ENCODE measurements around the gene ITPR2.
"Not testable (repeated sequence)": the region's sequence is repeated elsewhere in the genome, so short reads cannot be mapped to it uniquely, and the experiment has no call there.

The ITPR2 gene

GRCh38 chr12:26614011-26614616 is 218.9 kb downstream of the ITPR2 start:
- FAIRE-seq, result no peak

GRCh38 chr12:26612203-26612602 is 220.8 kb downstream of the ITPR2 start:
- FAIRE-seq, result no peak

- FAIRE-seq, result no peak
These were observed 221.4 kb downstream of the ITPR2 start for GRCh38 chr12:26611598-26611997.

- FAIRE-seq, result no peak
These were observed 222.2 kb downstream of the ITPR2 start for GRCh38 chr12:26610774-26611173.

GRCh38 chr12:26609986-26610385 is 223.0 kb downstream of the ITPR2 start:
- no peak for FAIRE-seq

GRCh38 chr12:26608706-26609105 is 224.3 kb downstream of the ITPR2 start:
- no peak for FAIRE-seq

GRCh38 chr12:26608273-26608672 is 224.7 kb downstream of the ITPR2 start:
- no peak for FAIRE-seq

GRCh38 chr12:26606911-26607310 is 226.1 kb downstream of the ITPR2 start:
- FAIRE-seq, result no peak

- not testable (repeated sequence) for FAIRE-seq
These were observed 228.2 kb downstream of the ITPR2 start for GRCh38 chr12:26604813-26605212.

- FAIRE-seq, result no peak
These were observed 233.8 kb downstream of the ITPR2 start for GRCh38 chr12:26599096-26599695.

- no peak for FAIRE-seq
These were observed 237.2 kb downstream of the ITPR2 start for GRCh38 chr12:26595806-26596205.

- no peak for FAIRE-seq
These were observed 252.4 kb downstream of the ITPR2 start for GRCh38 chr12:26580619-26581018.

- no peak for FAIRE-seq
These were observed 256.7 kb downstream of the ITPR2 start for GRCh38 chr12:26576266-26576665.

GRCh38 chr12:26573225-26573909 is 259.6 kb downstream of the ITPR2 start:
- FAIRE-seq, result no peak

GRCh38 chr12:26572137-26572536 is 260.9 kb downstream of the ITPR2 start:
- FAIRE-seq, result no peak

GRCh38 chr12:26571560-26571959 is 261.4 kb downstream of the ITPR2 start:
- no peak for FAIRE-seq

- no peak for FAIRE-seq
These were observed 265.9 kb downstream of the ITPR2 start for GRCh38 chr12:26567126-26567525.

- FAIRE-seq, result no peak
These were observed 266.3 kb downstream of the ITPR2 start for GRCh38 chr12:26566675-26567074.

GRCh38 chr12:26566186-26566585 is 266.8 kb downstream of the ITPR2 start:
- FAIRE-seq, result no peak

- FAIRE-seq, result no peak
These were observed 268.6 kb downstream of the ITPR2 start for GRCh38 chr12:26564391-26564790.

- FAIRE-seq, result no peak
These were observed 269.4 kb downstream of the ITPR2 start for GRCh38 chr12:26563552-26563951.

GRCh38 chr12:26557326-26557725 is 275.7 kb downstream of the ITPR2 start:
- no peak for FAIRE-seq

- FAIRE-seq, result no peak
These were observed 276.1 kb downstream of the ITPR2 start for GRCh38 chr12:26556916-26557315.

- FAIRE-seq, result no peak
These were observed 277.9 kb downstream of the ITPR2 start for GRCh38 chr12:26555139-26555538.

Data from TTC549 (cell line).